Kidney epithelial cell (primary cell): ENCODE measurements around the gene BANP. TPM values are rescaled to one million over a fixed set of nuclear protein-coding genes. Genes with fewer than 3 reads are reported as not detected.
"Not testable (repeated sequence)": the region's sequence is repeated elsewhere in the genome, so short reads cannot be mapped to it uniquely, and the experiment has no call there.

Experiments used
- DNase-seq: peaks from one replicate; pipeline ENCODE4 v3.0.0-alpha.2; 2010; ENCODE audit warnings: low read depth
- H3K27me3 ChIP-seq: 2 replicates; pipeline ENCODE4 v1.6.0; 2011; ENCODE audit warnings: low read length; ENCODE audit not compliant: control insufficient read depth, insufficient read depth
- H3K36me3 ChIP-seq: 2 replicates; pipeline ENCODE4 v1.5.1; 2011; ENCODE audit warnings: low read length; ENCODE audit not compliant: control insufficient read depth, insufficient read depth
- H3K4me3 ChIP-seq: 2 replicates; pipeline ENCODE4 v1.5.1; 2011; ENCODE audit warnings: low read depth, mild to moderate bottlenecking, control low read depth, low read length
- CTCF ChIP-seq: IDR thresholded peaks from 2 replicates; pipeline ENCODE4 v1.5.1; 2011; ENCODE audit warnings: mild to moderate bottlenecking, moderate library complexity, low read length, control low read depth, inconsistent platforms; ENCODE audit not compliant: insufficient read depth, poor library complexity, severe bottlenecking
- total RNA-seq: library from RNA; depleted of rRNA; stranded (reverse); fragments of >200 nt; gene quantifications from 2 replicates; pipeline ENCODE4 v1.2.3, GENCODE V29; 2015

The BANP gene
- total RNA-seq, 1 donor from 2014 or later: 25.9 TPM

GRCh38 chr16:88103011-88103410 is 151.8 kb downstream of the BANP start:
- DNase-seq: no peak
- no peak for TF ChIP-seq CTCF
- peaks cover 33% of the 10 kb centered on the region for H3K27me3 ChIP-seq
- no peak overlapping the region for H3K4me3 ChIP-seq
- no peaks in the 10 kb centered on the region for H3K36me3 ChIP-seq

GRCh38 chr16:88103581-88104188 is 152.5 kb downstream of the BANP start:
- DNase-seq: no peak
- peaks cover 31% of the 10 kb centered on the region for H3K27me3 ChIP-seq
- no peak overlapping the region for H3K4me3 ChIP-seq
- no peak for TF ChIP-seq CTCF
- H3K36me3 ChIP-seq: no peaks in the 10 kb centered on the region

- H3K4me3 ChIP-seq, DNase-seq, H3K36me3 ChIP-seq: not testable (repeated sequence)
- H3K27me3 ChIP-seq: peaks cover 35% of the 10 kb centered on the region
Observed at GRCh38 chr16:88104363-88104762, 153.1 kb downstream of the BANP start.

- not testable (repeated sequence) for DNase-seq, H3K4me3 ChIP-seq, H3K36me3 ChIP-seq
- H3K27me3 ChIP-seq: peaks cover 26% of the 10 kb centered on the region
Observed at GRCh38 chr16:88105574-88106140, 154.4 kb downstream of the BANP start.

GRCh38 chr16:88106566-88106965 is 155.3 kb downstream of the BANP start:
- not testable (repeated sequence) for H3K36me3 ChIP-seq, H3K4me3 ChIP-seq, DNase-seq
- peaks cover 22% of the 10 kb centered on the region for H3K27me3 ChIP-seq

GRCh38 chr16:88108762-88109161 is 157.5 kb downstream of the BANP start:
- H3K27me3 ChIP-seq: peaks cover 16% of the 10 kb centered on the region
- no peak for DNase-seq
- TF ChIP-seq CTCF: no peak
- no peaks in the 10 kb centered on the region for H3K36me3 ChIP-seq
- no peak overlapping the region for H3K4me3 ChIP-seq

GRCh38 chr16:88109726-88110621 is 158.7 kb downstream of the BANP start:
- H3K36me3 ChIP-seq, H3K4me3 ChIP-seq, DNase-seq: not testable (repeated sequence)
- H3K27me3 ChIP-seq: peaks cover 16% of the 10 kb centered on the region

GRCh38 chr16:88110875-88111494 is 159.8 kb downstream of the BANP start:
- H3K27me3 ChIP-seq: peaks cover 17% of the 10 kb centered on the region
- H3K4me3 ChIP-seq, DNase-seq, H3K36me3 ChIP-seq: not testable (repeated sequence)

- H3K27me3 ChIP-seq: peaks cover 20% of the 10 kb centered on the region
- H3K4me3 ChIP-seq, H3K36me3 ChIP-seq, DNase-seq: not testable (repeated sequence)
Observed at GRCh38 chr16:88111976-88112375, 160.7 kb downstream of the BANP start.
